Right cardiac atrium (tissue), 5 donors: ENCODE data around the gene ATF5. TPM values are rescaled to one million over a fixed set of nuclear protein-coding genes. Genes with fewer than 3 reads are reported as not detected.

Source experiments
- ATAC-seq, 2 donors: fragments of 200-7000 bp; cut with Tn5 transposase; one replicate each; pipeline versions ENCODE4 v1.8.0 to v1.9.1; 2020; ENCODE audit warnings: moderate library complexity in 2 of 2, mild to moderate bottlenecking in 1 of 2
- DNase-seq, 3 donors: peaks; one replicate each; pipeline ENCODE4 v3.0.0-alpha.2; 2020
- H3K27ac ChIP-seq: one replicate; pipeline ENCODE4 v1.5.1; 2013; ENCODE audit warnings: mild to moderate bottlenecking, low read length, control low read depth, moderate library complexity
- H3K27me3 ChIP-seq: one replicate; pipeline ENCODE4 v1.6.1; 2013; ENCODE audit not compliant: control insufficient read depth, insufficient read depth
- H3K4me1 ChIP-seq: one replicate; pipeline ENCODE4 v1.6.1; 2013; ENCODE audit warnings: low read length; ENCODE audit not compliant: control insufficient read depth, insufficient read depth
- H3K4me3 ChIP-seq: one replicate; pipeline ENCODE4 v1.5.1; 2013; ENCODE audit warnings: low read length, control low read depth
- H3K9me3 ChIP-seq: one replicate; pipeline ENCODE4 v1.6.1; 2013; ENCODE audit warnings: low read length; ENCODE audit not compliant: control insufficient read depth
- WGBS: extraction: QIAGEN DNeasy Blood & Tissue Kit; methylation state at CpG from one replicate; pipeline ENCODE4 v1.1.7; 2013; 5-methylcytosine and 5-hydroxymethylcytosine counted together
- intact Hi-C, 4 donors: fragments of 100-400 bp; cut with DNase I; formaldehyde crosslinking; loops; one replicate each; pipeline versions ENCODE4 v1.11.0 to v1.14.0; 2022 to 2023
- long read RNA-seq, 4 donors: library from polyadenylated mRNA; unstranded; transcript quantifications; one replicate each; pipeline ENCODE4 v2.0.0, GENCODE V29; 2020 to 2021
- polyA plus RNA-seq: library from polyadenylated mRNA; stranded (reverse); fragments of 200-250 nt; gene quantifications from one replicate; pipeline ENCODE4 v1.2.3, GENCODE V29; 2013
- total RNA-seq, 4 donors: library from RNA; stranded (reverse); fragmentation: NEBNext Ultra II Directional; extraction: Animal tissue kit (Norgen Biotek cat#: 25700); gene quantifications; one replicate each; pipeline ENCODE4 v1.2.1, GENCODE V29; 2021
- donor health status: healthy with polysubstance abuse.
- donor health status: DM: no; HTN: yes; CAD: no.
- donor health status: DM: no; HTN: no; CAD: no.
- donor health status: DM: no; HTN: yes; CAD: no; lungs with severe emphysema.
- donor health status: DM: yes; HTN: yes; CAD: no.

ATF5 gene
- total RNA-seq (10 to 100 TPM in 2 of 4 donors, 1 to 10 TPM in 2; 7.1 to 12.9 (median 9.4) TPM), polyA plus RNA-seq (16.8 TPM)
- long read RNA-seq, donor 1, partial matches to known transcripts = 0 of 1 reads
- long read RNA-seq, donor 1, other reads (novel, unspliced or antisense) = 1 of 1 reads
- long read RNA-seq, donor 2 = 0 reads
- long read RNA-seq, donor 3, partial matches to known transcripts = 0 of 4 reads
- long read RNA-seq, donor 3, other reads (novel, unspliced or antisense) = 4 of 4 reads
- long read RNA-seq, donor 4, partial matches to known transcripts = 1 of 4 reads
- long read RNA-seq, donor 4, other reads (novel, unspliced or antisense) = 1 of 4 reads

GRCh38 chr19:49929121-49929610, at the start of gene ATF5, which contains the start of gene NUP62:
Gene ATF5 (plus strand): TSS chr19:49929205. CDS start chr19:49930851, 1,646 bp downstream.
Gene NUP62 (minus strand): TSS chr19:49929504. CDS start chr19:49909807, 19,697 bp downstream.
- Histone ChIP-seq H3K27me3 (no peaks in the 10 kb centered on the region), H3K4me3 (peak within 1 kb of the TSS; percentile 57), H3K9me3 (no peaks in the 10 kb centered on the region), H3K27ac (peak within 1 kb of the TSS; percentile 61), H3K4me1 (peaks cover 6% of the 10 kb centered on the region)
- WGBS = under 1% methylated on average over 48 of the region's 48 CpGs
- intact Hi-C loops = no loop called here
- DNase-seq (peak; percentile 92 to 97 (median 96)), ATAC-seq (peak; percentile 76 to 82)

GRCh38 chr19:49879243-49879963, 49.6 kb upstream of the ATF5 start:
- 95% methylated on average over 12 of the region's 12 CpGs for WGBS
- H3K9me3 ChIP-seq = no peaks in the 10 kb centered on the region
- peaks cover 6% of the 10 kb centered on the region for H3K4me1 ChIP-seq
- ATAC-seq (no peak), DNase-seq (peak; percentile 16 to 48 (median 42))
- no peak overlapping the region for H3K4me3 ChIP-seq
- no peaks in the 10 kb centered on the region for H3K27me3 ChIP-seq
- no peak overlapping the region for H3K27ac ChIP-seq
- intact Hi-C loops = no loop called here

- Histone ChIP-seq H3K27me3 (no peaks in the 10 kb centered on the region), H3K27ac (no peak overlapping the region), H3K4me3 (no peak overlapping the region), H3K9me3 (no peaks in the 10 kb centered on the region), H3K4me1 (peaks cover 5% of the 10 kb centered on the region)
- WGBS = 92% methylated on average over 10 of the region's 10 CpGs
- DNase-seq = peak in 2 of 3 donors; percentile 16 to 60
- ATAC-seq = no peak
- intact Hi-C loops = no loop called here
Measured at GRCh38 chr19:49880162-49880869, 48.7 kb upstream of the ATF5 start.

- H3K9me3 ChIP-seq = no peaks in the 10 kb centered on the region
- intact Hi-C loops = no loop called here
- DNase-seq (peak in 2 of 3 donors; percentile 54 to 57), ATAC-seq (no peak)
- no peak overlapping the region for H3K4me3 ChIP-seq
- WGBS = 94% methylated on average over 17 of the region's 17 CpGs
- no peaks in the 10 kb centered on the region for H3K4me1 ChIP-seq
- H3K27ac ChIP-seq = no peak overlapping the region
- no peaks in the 10 kb centered on the region for H3K27me3 ChIP-seq
Measured at GRCh38 chr19:49881186-49881585, 47.8 kb upstream of the ATF5 start.

- Histone ChIP-seq H3K4me3 (no peak overlapping the region), H3K27ac (no peak overlapping the region), H3K27me3 (no peaks in the 10 kb centered on the region), H3K4me1 (no peaks in the 10 kb centered on the region), H3K9me3 (no peaks in the 10 kb centered on the region)
- DNase-seq = peak in 1 of 3 donors; percentile 44
- no peak for ATAC-seq
- intact Hi-C loops = no loop called here
- WGBS = 83% methylated on average over 31 of the region's 31 CpGs
Measured at GRCh38 chr19:49881672-49882394, 47.2 kb upstream of the ATF5 start.

- WGBS = 98% methylated on average over 14 of the region's 14 CpGs
- H3K4me1 ChIP-seq = no peaks in the 10 kb centered on the region
- no peak for ATAC-seq
- peak in 1 of 3 donors; percentile 39 for DNase-seq
- intact Hi-C loops = no loop called here
- no peak overlapping the region for H3K27ac ChIP-seq
- H3K4me3 ChIP-seq = no peak overlapping the region
- H3K27me3 ChIP-seq = no peaks in the 10 kb centered on the region
- no peaks in the 10 kb centered on the region for H3K9me3 ChIP-seq
Measured at GRCh38 chr19:49882643-49883042, 46.4 kb upstream of the ATF5 start.

- no peak for DNase-seq
- no peak for ATAC-seq
- whole genome bisulfite sequencing = 99% methylated on average over 5 of the region's 5 CpGs
Measured at GRCh38 chr19:49883094-49883493, 45.9 kb upstream of the ATF5 start.

GRCh38 chr19:49884109-49884508, 44.9 kb upstream of the ATF5 start:
- intact Hi-C loops = no loop called here
- no peak overlapping the region for H3K4me3 ChIP-seq
- H3K4me1 ChIP-seq = no peaks in the 10 kb centered on the region
- WGBS = 94% methylated on average over 18 of the region's 18 CpGs
- no peaks in the 10 kb centered on the region for H3K9me3 ChIP-seq
- H3K27ac ChIP-seq = no peak overlapping the region
- DNase-seq (peak in 2 of 3 donors; percentile 43 to 60), ATAC-seq (no peak)
- no peaks in the 10 kb centered on the region for H3K27me3 ChIP-seq

More at GRCh38 chr19:49883094-49883493, 45.9 kb upstream of the ATF5 start:
- no peaks in the 10 kb centered on the region for H3K9me3 ChIP-seq
- intact Hi-C loops = no loop called here
- no peak overlapping the region for H3K4me3 ChIP-seq
- no peaks in the 10 kb centered on the region for H3K27me3 ChIP-seq
- H3K27ac ChIP-seq = no peak overlapping the region
- H3K4me1 ChIP-seq = no peaks in the 10 kb centered on the region

GRCh38 chr19:49884760-49885159, 44.2 kb upstream of the ATF5 start:
- no peaks in the 10 kb centered on the region for H3K4me1 ChIP-seq
- H3K27ac ChIP-seq = no peak overlapping the region
- no peaks in the 10 kb centered on the region for H3K27me3 ChIP-seq
- intact Hi-C loops = no loop called here
- 90% methylated on average over 3 of the region's 3 CpGs for WGBS
- H3K4me3 ChIP-seq = no peak overlapping the region
- H3K9me3 ChIP-seq = no peaks in the 10 kb centered on the region
- DNase-seq (no peak), ATAC-seq (no peak)

- ATAC-seq (no peak), DNase-seq (peak in 2 of 3 donors; percentile 38 to 70)
- intact Hi-C loops = no loop called here
- Histone ChIP-seq H3K9me3 (no peaks in the 10 kb centered on the region), H3K27me3 (no peaks in the 10 kb centered on the region), H3K4me1 (no peaks in the 10 kb centered on the region), H3K27ac (no peak overlapping the region), H3K4me3 (no peak overlapping the region)
- 66% methylated on average over 23 of the region's 23 CpGs for WGBS
Measured at GRCh38 chr19:49887037-49887664, 41.9 kb upstream of the ATF5 start.
